ACHN (cell line): ENCODE measurements around the gene TMTC1.
"Not testable (repeated sequence)": the region's sequence is repeated elsewhere in the genome, so short reads cannot be mapped to it uniquely, and the experiment has no call there.

ENCODE experiments used
- DNase-seq: peaks from one replicate; pipeline ENCODE4 v3.0.0-alpha.2; 2015
- in situ Hi-C: cut with HindIII; loops from 2 replicates; pipeline ENCODE4 v1.10.0; 2017; ENCODE audit warnings: low sequenced_read_pairs, low pct_ligation_motif_present, low pct_unique_long_range_greater_than_20kb

Gene TMTC1

DNA sequence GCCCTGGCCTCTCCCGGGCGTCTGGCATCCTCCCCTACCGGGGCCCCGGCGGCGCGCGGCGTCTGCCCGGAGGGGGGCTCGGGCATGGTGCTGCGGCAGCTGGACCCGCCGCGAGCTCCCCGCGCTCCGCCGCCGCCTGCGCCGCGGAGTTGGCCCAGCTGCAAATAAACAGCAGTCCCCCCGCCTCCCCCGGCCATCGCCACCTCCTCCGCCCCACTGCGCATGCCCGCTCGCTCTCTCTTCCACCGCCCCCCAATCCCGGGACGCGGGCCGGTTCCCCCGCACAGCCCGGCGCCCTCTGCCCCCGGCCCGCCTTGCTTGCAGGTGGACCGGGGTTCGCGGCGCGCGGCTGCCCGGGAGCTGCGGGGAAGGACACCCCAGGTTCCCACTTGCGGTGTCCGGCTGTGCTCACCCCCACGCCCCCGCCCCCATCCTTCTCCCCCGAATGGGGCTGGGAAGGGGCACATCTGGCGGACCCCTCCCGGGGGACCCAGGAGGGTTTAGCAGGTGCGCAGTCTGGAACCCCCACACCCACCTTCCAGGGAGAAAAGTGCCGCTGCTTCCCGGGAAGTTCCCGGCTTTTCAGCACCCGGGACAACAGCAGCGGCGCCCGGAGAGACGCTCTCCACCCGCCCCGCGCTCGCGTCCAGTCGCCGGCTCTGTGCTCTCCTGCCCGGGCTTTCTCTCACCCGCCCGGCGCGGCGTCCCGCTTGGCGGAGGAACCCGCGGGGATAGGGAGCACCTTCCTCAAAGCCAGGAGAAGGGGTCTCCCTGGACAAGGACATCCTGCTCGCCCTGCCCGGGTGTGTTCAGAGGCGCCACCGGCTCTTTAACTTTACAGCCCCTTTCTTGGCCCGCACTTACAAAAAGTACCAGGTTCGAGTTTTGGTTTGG, at the start of gene TMTC1:
Gene TMTC1, minus strand, starts transcription at position 170 of the 894 bp plus-strand sequence. CDS start 191 bp downstream, outside the sequence.
- DNase-seq: no peak
- in situ Hi-C loops: no loop called here

GRCh38 chr12:29831173-29831572, 47.4 kb upstream of the TMTC1 start:
- in situ Hi-C loops: no loop called here

DNA sequence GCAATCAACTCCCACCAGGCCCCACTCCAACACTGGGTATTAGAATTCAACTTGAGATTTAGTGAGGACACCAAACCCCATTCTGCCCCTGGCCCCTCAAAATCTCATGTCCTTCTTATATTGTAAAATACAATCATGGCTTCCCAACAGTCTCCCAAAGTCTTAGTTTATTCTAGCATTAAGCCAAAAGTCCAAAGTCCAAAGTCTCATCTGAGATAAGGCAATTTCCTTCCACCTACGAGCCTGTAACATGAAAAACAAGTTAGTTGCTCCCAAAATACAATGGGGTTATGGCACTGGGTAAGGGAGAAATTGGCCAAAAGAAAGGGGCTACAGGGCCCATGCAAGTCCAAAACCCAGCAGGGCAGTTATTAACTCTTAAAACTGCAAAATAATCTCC, 46.6 kb upstream of the TMTC1 start:
- in situ Hi-C loops: no loop called here
- DNase-seq: no peak

More at GRCh38 chr12:29831173-29831572, 47.4 kb upstream of the TMTC1 start:
- no peak for DNase-seq

- in situ Hi-C loops: no loop called here
- no peak for DNase-seq
Observed at GRCh38 chr12:29818916-29819623, 35.3 kb upstream of the TMTC1 start.

GRCh38 chr12:29816874-29817725, 33.4 kb upstream of the TMTC1 start:
- in situ Hi-C loops: no loop called here
- no peak for DNase-seq

GRCh38 chr12:29809616-29810361, 26.0 kb upstream of the TMTC1 start:
- in situ Hi-C loops, DNase-seq: not testable (repeated sequence)

GRCh38 chr12:29807129-29807528, 23.4 kb upstream of the TMTC1 start:
- in situ Hi-C loops: no loop called here
- DNase-seq: no peak

- in situ Hi-C loops: no loop called here
- DNase-seq: no peak
Observed at GRCh38 chr12:29804019-29804418, 20.3 kb upstream of the TMTC1 start.

GRCh38 chr12:29799591-29799990, 15.8 kb upstream of the TMTC1 start:
- no peak for DNase-seq
- in situ Hi-C loops: no loop called here

DNA sequence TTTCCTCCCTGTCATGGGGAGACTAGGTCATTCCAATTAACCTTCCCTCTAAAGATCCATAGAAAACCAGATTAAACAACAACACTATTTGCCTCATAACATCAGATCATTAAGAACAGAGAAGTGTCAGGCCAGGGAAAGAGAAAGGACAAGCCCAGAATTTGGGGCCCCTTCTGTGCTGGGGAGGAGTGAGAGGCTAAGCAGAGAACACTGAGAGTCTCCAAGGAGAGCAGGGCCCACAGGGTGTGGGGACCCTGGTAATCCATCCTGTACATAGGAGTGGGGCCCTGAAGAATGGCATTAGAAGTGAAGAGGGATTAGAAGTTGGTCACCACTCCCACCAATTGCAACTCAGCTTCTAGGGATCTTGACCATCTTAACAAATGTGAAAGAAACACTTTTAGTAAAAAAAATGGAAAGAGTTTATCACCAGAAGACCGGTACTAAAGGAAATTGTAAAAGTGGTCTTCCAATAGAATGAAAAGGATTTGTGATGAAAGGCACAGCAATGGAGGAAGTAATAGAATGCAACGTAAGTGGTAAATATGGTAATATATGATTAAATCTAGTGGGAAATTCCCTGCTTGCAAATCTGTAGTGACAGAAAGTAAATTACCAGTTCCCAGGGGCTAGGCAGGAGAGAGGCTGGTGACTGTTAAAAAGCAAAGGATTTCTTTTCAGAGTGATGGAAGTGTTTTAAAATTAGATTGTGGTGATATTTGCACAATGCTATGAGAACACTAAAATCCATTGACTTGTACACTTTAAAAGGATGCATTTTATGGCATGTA, 14.0 kb upstream of the TMTC1 start:
- no peak for DNase-seq
- in situ Hi-C loops: no loop called here

- peak; percentile 35 for DNase-seq
- in situ Hi-C loops: no loop called here
Observed at GRCh38 chr12:29796823-29797263, 13.1 kb upstream of the TMTC1 start.

DNA sequence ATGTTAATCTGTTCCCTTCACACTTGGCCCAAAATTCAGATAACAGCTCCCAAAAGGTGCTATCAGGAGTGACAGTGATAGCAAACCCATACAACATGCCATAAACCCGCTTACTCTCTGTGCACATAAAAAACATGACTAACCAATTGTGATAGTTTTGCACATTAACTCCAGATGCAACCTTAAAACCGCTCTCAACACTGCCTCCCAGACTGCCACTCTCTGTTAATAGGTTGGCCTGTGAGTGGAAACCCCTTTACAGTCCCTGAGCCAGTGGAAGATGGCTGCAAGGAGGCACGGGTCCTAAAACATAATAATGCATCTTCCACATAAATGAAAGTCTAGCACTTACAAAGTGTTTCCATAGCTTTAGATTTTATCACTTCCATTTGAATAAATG, 12.0 kb upstream of the TMTC1 start:
- DNase-seq: no peak
- in situ Hi-C loops: no loop called here

- in situ Hi-C loops: no loop called here
Observed at GRCh38 chr12:29794862-29795261, 11.1 kb upstream of the TMTC1 start.

DNA sequence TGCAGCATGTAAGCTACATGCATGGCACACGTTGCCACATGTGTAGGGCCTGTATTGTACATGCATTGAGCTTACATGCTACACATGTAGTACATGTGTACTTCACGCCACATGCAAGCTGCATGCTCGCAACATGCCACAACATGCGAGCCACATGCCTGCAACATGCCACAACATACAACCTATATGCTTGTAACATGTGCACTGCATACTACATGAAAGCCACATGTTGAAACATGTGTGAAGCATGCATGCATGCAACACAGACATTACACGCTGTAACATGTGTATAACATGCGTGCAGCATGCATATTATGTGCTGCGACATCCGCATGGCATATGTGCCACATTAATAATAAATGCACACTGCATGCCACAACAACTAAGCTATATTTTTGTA, 9.1 kb upstream of the TMTC1 start:
- DNase-seq: no peak
- in situ Hi-C loops: no loop called here

More at GRCh38 chr12:29794862-29795261, 11.1 kb upstream of the TMTC1 start:
- no peak for DNase-seq

- in situ Hi-C loops: no loop called here
- no peak for DNase-seq
Observed at GRCh38 chr12:29792132-29792531, 8.4 kb upstream of the TMTC1 start.

DNA sequence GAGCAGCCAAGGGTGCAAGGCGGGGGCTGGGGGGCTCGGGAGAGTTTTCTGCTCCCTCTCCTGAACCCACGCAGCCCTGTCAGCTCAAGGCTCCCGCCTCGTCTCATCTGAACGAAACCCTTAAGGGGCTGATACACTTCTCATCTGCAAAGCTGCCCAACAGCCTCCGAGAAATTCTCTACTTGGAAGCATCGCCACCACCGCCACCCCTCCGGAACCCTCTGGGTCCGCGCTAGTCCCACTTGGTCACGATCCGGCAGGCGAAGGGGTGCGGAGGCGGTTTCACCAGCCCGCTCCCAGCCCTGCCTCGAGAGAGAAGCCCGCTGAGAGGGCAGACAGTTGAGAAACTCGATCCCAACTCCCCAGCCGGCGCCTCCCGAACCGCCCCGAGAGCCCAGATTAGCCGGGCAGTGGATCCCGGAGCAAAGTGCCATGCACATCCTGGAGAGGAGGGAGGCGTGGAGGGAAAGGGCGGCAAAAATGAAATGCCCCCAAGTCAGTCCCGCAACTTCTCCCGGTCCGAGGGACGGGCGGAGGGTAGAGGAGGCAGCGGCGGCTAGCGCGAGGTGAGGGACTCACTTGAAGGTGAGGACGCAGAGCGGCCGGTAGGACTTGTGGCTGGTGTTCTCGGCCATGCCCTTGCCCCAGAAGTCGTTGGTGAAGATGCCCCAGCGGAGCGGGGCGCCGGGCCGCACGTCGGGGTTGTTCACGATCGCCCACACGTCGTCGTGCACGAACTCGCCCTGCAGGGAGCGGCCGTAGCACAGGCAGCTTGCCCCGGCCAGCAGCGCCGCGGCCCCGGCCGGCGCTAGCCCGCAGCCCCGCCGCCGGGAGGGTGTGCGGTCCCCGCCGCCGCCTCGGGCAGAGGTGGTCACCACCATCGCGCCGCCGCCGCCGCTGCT, 620 bp downstream of the TMTC1 start:
- DNase-seq: no peak
- in situ Hi-C loops: no loop called here
